NOMO-1 treated with dmso at 0.1 percent for 144 hours (cell line): ENCODE results near the gene MAP2K5.

Source experiments
- DNase-seq: peaks from one replicate; lab custom pipeline; 2025; ENCODE audit not compliant: unreplicated experiment; lab: John Stamatoyannopoulos, UW

Gene MAP2K5

DNA sequence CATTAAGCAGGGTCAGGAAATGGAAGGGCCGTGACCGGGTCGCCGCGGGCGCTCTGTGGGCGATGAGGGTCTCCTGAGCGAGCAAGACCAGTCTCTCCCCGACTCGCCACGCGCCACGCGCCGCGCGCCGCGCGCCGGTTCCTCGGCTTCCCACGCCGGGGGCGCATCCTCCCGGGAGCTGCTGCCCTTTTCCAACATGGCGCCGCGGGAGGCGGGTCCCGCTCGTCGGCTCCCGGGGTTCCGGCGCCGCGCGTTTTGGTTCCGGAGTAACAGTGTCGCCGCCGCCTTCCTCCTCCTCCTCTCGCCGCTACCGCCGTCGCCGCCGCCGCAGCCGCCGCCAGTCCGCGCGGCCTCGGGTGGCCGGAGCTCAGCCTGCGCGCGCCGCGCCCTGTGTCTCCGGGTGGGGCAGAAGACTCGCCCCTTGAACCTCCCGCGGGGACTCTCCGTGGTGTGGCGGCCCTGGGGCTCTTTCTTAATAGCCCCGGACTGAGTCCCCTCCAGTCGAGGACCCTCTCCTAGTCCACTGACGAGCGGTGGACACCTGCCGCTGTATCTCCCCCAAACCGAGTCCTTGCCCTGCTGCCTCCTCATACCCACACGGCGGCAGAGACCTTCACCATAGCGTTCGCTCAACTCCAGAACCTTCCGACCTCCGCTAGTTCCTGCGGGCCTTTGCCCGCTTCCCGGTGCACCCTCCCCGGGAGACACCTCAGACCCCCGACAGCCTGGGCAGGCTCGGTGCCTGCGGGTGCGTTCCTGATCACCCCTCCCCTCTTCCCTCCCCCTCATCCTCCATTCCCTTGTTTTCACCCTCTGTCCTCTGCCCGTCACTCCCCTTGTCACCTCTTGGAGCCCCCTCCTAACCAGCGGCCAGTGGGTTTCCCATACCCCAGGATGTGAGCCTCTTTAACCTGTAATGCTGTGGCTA, at the start of gene MAP2K5:
MAP2K5 (plus strand) TSS at position 284 of the 928 bp plus-strand sequence; CDS start at position 917, 633 bp downstream.
- peak; percentile 52 for DNase-seq

DNA sequence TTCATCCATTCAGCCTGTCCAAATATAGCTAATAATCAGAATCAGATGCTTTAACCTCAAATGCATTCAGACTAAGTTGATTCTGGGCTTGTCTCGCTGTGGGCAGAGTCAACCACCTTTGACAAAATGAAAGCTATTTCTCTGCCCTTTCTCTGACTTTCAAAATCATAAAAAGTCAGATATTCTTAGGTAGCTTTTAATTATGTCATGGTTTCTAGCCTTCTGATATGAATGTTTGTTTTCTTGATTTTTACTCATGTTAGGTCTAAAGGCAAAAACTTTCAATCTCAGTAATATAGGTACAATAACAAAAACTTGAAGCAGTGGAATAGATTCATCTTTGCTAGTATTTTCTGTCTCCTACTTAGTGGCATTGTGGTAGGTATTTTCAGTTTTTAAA, 46.9 kb upstream of the MAP2K5 start:
- DNase-seq: no peak

DNA sequence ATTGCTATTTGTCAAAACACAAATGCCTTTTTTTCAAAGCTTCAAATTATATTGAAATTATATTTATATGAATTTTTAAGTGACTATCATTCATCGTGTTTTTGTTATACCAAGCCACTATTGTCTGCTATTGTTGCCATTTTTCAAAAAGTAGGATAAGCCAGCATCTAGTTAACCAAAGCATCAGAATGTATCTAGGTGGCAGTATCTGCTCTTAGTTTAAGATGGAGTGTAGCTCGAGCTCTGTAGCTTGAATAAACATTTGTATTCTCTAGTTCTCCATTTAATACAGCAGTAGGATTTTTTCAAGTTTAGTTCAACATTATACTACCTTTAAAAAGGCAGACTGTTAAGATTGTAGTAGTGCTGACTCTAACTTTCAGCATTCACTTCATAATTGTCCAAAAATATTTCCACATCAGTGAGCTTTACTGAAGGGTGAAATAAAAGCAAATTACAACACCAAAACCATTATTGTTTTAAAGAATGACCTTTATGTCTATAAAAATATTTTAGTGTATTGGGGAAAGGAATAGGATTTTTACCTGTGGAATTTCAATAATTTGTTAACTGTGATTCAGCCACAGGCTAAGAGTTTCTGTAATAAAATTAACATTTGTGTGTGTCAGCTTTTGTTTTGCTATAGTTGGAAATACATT, 41.2 kb upstream of the MAP2K5 start:
- DNase-seq: peak; percentile 30

GRCh38 chr15:67501836-67502461, 40.6 kb upstream of the MAP2K5 start:
- DNase-seq: no peak

DNA sequence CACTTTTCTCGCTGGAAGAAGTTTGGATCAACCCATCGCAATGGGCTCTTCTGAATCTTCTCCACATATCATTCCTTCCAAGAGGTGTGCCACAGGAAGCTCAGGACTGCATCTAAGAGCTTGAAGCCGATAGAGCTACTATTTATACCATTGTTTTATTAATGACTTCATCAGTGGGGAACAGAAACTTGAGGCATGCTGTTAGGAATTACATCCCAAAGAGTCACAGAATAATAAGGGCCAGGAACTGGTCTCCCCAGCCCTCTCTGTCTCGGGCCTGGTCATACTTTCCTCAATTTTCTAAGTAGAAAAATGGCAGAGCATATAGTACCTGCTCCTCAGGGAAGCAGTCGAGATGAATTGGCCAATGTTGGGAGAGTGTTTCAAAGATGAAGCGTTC, 38.4 kb upstream of the MAP2K5 start:
- no peak for DNase-seq

- no peak for DNase-seq
Measured at GRCh38 chr15:67504796-67505195, 37.7 kb upstream of the MAP2K5 start.

DNA sequence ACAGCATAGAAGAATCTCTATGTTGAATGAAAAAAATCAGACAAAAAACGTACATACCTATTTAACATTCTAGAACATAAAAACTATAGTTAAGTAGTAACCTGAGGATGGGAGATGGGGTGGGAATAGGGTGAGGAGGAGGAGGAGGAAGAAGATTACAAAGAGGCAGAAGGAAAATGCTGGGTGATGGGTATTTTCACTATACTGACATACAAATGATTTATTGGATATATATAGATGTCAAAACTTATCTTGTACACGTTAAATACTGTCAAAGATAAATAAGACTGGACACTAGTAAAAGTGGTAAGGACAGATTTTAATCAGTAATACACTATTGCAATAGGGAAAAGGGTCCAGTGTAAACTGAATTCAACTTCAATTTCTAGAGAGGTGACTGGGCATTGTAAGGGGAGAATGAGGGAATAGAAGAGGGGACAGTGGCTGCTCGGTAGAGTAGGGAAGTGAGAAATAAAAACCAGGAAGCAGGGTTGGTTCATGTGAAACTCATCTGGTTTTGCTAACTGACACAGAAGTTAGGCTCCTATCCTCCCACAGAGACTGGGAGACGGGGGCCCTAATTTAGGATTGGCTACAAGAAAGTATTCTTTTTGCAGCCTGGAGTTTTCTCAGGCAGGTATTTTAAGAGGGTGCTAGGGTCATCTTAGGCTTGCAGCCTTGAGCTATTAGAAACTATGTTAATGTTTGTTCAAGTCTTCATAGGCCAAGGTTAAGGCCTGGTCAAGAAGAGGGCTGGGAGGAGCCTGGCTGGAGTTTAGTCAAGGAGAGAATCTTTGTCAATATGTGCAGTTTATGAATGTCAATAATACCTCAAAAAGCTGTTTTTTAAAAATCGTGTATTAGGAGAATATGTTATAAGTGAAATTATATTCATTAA, 36.6 kb upstream of the MAP2K5 start:
- peak; percentile 17 for DNase-seq

- no peak for DNase-seq
Measured at GRCh38 chr15:67506775-67507747, 35.4 kb upstream of the MAP2K5 start.

GRCh38 chr15:67508407-67508806, 34.1 kb upstream of the MAP2K5 start:
- no peak for DNase-seq

DNA sequence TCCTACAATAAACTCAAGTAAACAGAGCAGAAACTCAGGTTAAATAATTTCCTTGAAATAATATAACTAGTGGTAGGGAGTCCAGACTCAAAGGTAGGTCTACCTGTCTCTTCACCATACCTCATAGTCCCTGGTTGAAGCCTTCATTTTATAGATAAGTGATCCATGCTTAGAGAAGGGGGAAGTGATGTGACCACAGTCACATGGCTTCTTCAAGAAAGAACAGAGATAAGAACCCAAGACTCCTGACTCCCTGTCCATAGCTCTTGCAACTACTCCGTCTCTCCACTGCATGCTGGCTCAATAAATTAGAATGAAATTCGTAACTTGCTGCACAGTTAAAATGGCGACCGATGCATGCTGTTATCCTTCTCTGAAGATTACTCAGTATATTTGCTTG, 32.6 kb upstream of the MAP2K5 start:
- DNase-seq: no peak

GRCh38 chr15:67510597-67511190, 31.8 kb upstream of the MAP2K5 start:
- no peak for DNase-seq

- DNase-seq: no peak
Measured at GRCh38 chr15:67511606-67512005, 30.9 kb upstream of the MAP2K5 start.

GRCh38 chr15:67512140-67512539, 30.4 kb upstream of the MAP2K5 start:
- DNase-seq: no peak

DNA sequence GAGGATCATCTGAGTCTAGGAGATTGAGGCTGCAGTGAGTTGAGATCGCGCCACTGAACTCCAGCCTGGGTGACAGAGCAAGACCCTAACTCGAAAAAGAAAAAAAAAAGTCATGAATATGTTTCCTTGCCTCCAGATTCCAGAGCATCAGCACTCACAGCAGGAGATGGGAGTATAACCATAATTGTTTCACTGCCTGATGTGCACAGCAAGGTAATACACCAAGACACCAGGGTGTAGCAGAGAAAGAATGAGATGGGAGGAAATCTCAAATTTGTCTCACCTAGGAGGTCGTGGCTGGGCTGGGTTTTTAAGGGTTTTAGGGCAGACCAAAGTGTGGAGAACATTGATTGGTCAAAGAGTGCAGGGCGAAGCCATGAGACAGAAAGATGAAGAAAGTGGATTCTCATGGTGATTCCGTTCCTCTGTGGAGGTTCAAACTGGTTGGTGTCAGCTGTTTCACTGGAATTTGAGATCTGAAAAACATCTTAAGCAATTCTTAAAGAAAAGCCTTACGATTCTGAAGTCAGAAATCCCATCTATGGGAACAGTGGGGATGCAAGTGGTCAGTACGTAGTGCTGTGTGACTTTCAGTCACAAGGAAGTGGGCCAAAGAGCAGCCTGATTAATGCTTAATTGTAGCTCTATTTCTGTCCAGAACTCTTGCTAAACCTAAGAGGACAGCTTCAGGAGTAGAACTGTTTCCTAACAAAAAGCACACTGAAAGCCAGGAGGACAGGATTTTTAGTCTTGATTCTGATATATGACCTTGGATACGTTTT, 29.4 kb upstream of the MAP2K5 start:
- DNase-seq: no peak

DNA sequence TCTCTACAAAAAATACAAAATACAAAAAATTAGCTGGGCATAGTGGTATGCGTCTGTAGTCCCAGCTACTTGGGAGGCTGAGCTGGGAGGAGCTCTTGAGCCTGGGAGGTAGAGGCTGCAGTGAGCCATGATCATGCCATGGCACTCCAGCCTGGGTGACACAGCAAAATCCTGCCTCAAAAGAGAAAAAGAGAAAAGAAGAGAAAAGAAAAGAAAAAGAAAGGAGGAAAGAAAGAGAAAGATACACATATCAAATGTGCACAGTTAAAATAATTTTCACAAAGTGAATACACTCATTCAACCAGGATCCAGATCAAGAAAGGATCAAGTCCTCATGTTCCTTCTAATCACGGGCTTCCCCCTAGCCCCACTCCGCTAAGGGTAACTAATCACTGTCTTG, 27.4 kb upstream of the MAP2K5 start:
- no peak for DNase-seq

GRCh38 chr15:67515557-67515956, 26.9 kb upstream of the MAP2K5 start:
- no peak for DNase-seq

DNA sequence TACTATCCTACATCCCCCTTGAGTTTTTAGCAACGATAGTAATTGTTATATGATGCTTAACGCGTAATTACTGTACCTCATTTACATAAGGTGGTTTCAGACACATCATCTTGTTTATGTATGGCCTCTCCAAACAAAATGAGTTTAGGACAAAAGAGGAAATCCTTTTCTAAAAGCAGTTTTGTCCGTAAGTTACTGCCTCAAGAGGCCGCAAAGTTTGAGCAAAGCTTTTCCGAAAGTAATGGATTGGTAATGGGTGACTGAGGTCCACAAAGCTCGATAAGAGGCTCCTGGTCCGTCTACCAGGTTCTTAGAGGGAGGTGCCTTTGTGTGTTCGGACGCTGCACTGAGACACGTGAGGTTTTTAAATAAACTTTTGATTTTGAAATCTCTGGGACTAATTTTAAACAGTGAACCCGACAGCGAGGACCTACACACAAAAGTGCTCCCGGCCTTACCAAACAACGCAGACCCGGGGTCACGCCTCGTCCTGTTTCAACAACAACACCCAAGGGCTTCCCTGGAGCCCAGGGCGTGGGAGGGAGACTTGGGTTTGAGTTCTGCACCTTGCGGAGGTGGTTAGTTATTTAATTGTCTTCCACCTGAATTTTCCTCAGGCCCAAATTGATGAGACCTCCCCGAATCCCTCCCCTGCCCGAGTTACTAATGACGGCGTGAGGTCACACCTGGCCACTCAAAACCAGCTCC, 22.0 kb upstream of the MAP2K5 start:
- peak; percentile 36 for DNase-seq
